ENCODE results near the gene SMOC1.

DNA sequence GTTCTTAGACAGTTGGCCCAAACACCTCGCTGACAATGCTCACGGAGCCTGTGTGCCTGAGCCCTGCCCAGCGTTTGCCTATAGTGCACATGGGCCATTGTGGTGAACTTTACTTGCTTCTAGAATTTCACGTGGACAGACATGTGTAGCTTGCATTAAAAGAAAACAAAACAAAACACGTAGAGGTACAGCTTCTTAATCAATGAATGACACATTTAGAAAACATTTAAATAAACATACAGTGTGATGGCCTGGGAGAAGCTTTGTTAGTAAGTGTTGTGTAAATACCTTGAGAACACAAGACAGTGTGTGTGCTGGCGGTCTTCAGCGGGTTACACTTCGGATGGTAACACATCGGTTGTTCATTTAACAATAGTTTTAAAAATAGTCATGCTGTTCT lies 38.1 kb downstream of the SMOC1 start:
- no peak for TF ChIP-seq EZH2phosphoT487 (IDR thresholded peaks at IDR 0.05; ENCODE audit: insufficient read depth, low read depth)
- TF ChIP-seq EZH2 (IDR thresholded peaks at IDR 0.05; ENCODE audit: insufficient read depth, poor library complexity, severe bottlenecking): no peak

All from GM23248 (cell line).